Hepatocyte (in vitro differentiated cells): ENCODE results near the gene CERK.

Source experiments
- EZH2 ChIP-seq: fragments of 200-600 bp; sonication (generic); IDR thresholded peaks from 2 replicates; pipeline ENCODE4 v1.6.1; 2016; ENCODE audit warnings: antibody characterized with exemption, mild to moderate bottlenecking, borderline replicate concordance
- EZH2phosphoT487 ChIP-seq: fragments of 200-600 bp; sonication (generic); IDR thresholded peaks from one replicate; pipeline ENCODE4 v1.6.1; 2018; ENCODE audit warnings: antibody characterized with exemption, mild to moderate bottlenecking, low read depth, moderate library complexity; ENCODE audit not compliant: unreplicated experiment, severe bottlenecking
- TF ChIP-seq, protein P1 (sequence below): fragments of 200-600 bp; sonication (generic); IDR thresholded peaks from 2 replicates; pipeline ENCODE4 v1.5.1; 2016; ENCODE audit warnings: antibody characterized with exemption, mild to moderate bottlenecking; ENCODE audit not compliant: poor library complexity

DNA sequence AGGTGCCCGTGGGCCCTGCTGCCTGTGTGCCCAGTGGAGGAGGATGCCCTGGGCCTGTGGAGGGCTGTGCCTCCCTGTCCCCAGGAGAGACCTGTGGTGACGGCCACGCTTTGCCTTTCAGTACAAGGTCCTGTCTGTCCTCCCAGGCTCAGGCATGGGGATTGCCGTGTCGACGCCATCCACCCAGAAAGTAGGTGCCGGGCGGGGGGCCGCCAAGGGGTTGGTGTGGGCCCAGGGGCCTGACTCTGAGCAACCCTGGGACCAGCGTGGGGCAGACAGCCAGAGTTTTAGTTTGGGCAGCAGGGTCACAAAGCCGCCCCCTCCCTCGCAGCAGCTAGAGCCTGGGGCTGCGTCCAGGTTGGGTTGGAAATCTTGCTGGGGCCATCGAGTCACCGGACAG is 61.6 kb downstream of the CERK start:
- TF ChIP-seq, protein P1, sequence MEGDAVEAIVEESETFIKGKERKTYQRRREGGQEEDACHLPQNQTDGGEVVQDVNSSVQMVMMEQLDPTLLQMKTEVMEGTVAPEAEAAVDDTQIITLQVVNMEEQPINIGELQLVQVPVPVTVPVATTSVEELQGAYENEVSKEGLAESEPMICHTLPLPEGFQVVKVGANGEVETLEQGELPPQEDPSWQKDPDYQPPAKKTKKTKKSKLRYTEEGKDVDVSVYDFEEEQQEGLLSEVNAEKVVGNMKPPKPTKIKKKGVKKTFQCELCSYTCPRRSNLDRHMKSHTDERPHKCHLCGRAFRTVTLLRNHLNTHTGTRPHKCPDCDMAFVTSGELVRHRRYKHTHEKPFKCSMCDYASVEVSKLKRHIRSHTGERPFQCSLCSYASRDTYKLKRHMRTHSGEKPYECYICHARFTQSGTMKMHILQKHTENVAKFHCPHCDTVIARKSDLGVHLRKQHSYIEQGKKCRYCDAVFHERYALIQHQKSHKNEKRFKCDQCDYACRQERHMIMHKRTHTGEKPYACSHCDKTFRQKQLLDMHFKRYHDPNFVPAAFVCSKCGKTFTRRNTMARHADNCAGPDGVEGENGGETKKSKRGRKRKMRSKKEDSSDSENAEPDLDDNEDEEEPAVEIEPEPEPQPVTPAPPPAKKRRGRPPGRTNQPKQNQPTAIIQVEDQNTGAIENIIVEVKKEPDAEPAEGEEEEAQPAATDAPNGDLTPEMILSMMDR = no peak
- TF ChIP-seq EZH2 = no peak
- no peak for TF ChIP-seq EZH2phosphoT487
